Hepatocyte (in vitro differentiated cells): Measurements from ENCODE around the gene GARIN5B. TPM values are rescaled to one million over a fixed set of nuclear protein-coding genes. Genes with fewer than 3 reads are reported as not detected.

Source experiments
- DNase-seq: peaks from one replicate; pipeline ENCODE4 v3.0.0-alpha.2; 2016; ENCODE audit warnings: low spot score
- H2AFZ ChIP-seq: fragments of 200-600 bp; sonication (generic); 2 replicates; pipeline ENCODE4 v1.6.0; 2016; ENCODE audit warnings: antibody characterized with exemption, mild to moderate bottlenecking
- H3K27ac ChIP-seq: fragments of 200-600 bp; sonication (generic); 2 replicates; pipeline ENCODE4 v1.5.1; 2016; ENCODE audit warnings: mild to moderate bottlenecking
- H3K27me3 ChIP-seq: fragments of 200-600 bp; sonication (generic); 2 replicates; pipeline ENCODE4 v1.6.1; 2016
- H3K36me3 ChIP-seq: fragments of 200-600 bp; sonication (generic); replicated peaks from 2 replicates; pipeline ENCODE4 v1.5.1; 2016; ENCODE audit warnings: low read depth; ENCODE audit not compliant: insufficient read depth
- H3K4me1 ChIP-seq: fragments of 200-600 bp; sonication (generic); 2 replicates; pipeline ENCODE4 v1.5.1; 2016; ENCODE audit warnings: mild to moderate bottlenecking, moderate library complexity; ENCODE audit not compliant: insufficient read depth
- H3K4me2 ChIP-seq: fragments of 200-600 bp; sonication (generic); 2 replicates; pipeline ENCODE4 v1.6.0; 2016
- H3K4me3 ChIP-seq: fragments of 200-600 bp; sonication (generic); 2 replicates; pipeline ENCODE4 v1.5.1; 2016; ENCODE audit warnings: mild to moderate bottlenecking
- H3K79me2 ChIP-seq: fragments of 200-600 bp; sonication (generic); 2 replicates; pipeline ENCODE4 v1.6.0; 2017; ENCODE audit warnings: mild to moderate bottlenecking
- H3K9me2 ChIP-seq: fragments of 200-600 bp; sonication (generic); replicated peaks from 2 replicates; pipeline ENCODE4 v1.6.0; 2017; ENCODE audit warnings: mild to moderate bottlenecking; ENCODE audit not compliant: insufficient read depth
- H3K9me3 ChIP-seq: fragments of 200-600 bp; sonication (generic); 2 replicates; pipeline ENCODE4 v1.5.1; 2016; ENCODE audit warnings: low read depth, mild to moderate bottlenecking
- H4K20me1 ChIP-seq: fragments of 200-600 bp; sonication (generic); 2 replicates; pipeline ENCODE4 v1.6.0; 2016; ENCODE audit warnings: mild to moderate bottlenecking; ENCODE audit not compliant: insufficient read depth, poor library complexity, severe bottlenecking
- EZH2 ChIP-seq: fragments of 200-600 bp; sonication (generic); IDR thresholded peaks from 2 replicates; pipeline ENCODE4 v1.6.1; 2016; ENCODE audit warnings: antibody characterized with exemption, mild to moderate bottlenecking, borderline replicate concordance
- EZH2phosphoT487 ChIP-seq: fragments of 200-600 bp; sonication (generic); IDR thresholded peaks from one replicate; pipeline ENCODE4 v1.6.1; 2018; ENCODE audit warnings: antibody characterized with exemption, mild to moderate bottlenecking, low read depth, moderate library complexity; ENCODE audit not compliant: unreplicated experiment, severe bottlenecking
- whole genome bisulfite sequencing: methylation state at CpG from one replicate; pipeline ENCODE4 v1.1.6; 2016; ENCODE audit warnings: low lambda C conversion rate; ENCODE audit errors: missing lambda C conversion rate; 5-methylcytosine and 5-hydroxymethylcytosine counted together
- polyA plus RNA-seq: library from polyadenylated mRNA; unstranded; fragments of >200 nt; fragmentation: Nextera tagmentation; extraction: Ambion mirVana; gene quantifications from 2 replicates; pipeline ENCODE4 v1.2.1, GENCODE V29; 2016
- total RNA-seq: library from RNA; depleted of rRNA; stranded (reverse); fragments of >200 nt; gene quantifications from 2 replicates; pipeline ENCODE4 v1.2.3, GENCODE V29; 2014
- TF ChIP-seq, protein P1 (sequence below): fragments of 200-600 bp; sonication (generic); IDR thresholded peaks from 2 replicates; pipeline ENCODE4 v1.5.1; 2016; ENCODE audit warnings: antibody characterized with exemption, mild to moderate bottlenecking; ENCODE audit not compliant: poor library complexity

The GARIN5B gene
- total and polyA plus RNA-seq, 2 experiments from 2014 or later = 0.18 TPM; not detected in 1

DNA sequence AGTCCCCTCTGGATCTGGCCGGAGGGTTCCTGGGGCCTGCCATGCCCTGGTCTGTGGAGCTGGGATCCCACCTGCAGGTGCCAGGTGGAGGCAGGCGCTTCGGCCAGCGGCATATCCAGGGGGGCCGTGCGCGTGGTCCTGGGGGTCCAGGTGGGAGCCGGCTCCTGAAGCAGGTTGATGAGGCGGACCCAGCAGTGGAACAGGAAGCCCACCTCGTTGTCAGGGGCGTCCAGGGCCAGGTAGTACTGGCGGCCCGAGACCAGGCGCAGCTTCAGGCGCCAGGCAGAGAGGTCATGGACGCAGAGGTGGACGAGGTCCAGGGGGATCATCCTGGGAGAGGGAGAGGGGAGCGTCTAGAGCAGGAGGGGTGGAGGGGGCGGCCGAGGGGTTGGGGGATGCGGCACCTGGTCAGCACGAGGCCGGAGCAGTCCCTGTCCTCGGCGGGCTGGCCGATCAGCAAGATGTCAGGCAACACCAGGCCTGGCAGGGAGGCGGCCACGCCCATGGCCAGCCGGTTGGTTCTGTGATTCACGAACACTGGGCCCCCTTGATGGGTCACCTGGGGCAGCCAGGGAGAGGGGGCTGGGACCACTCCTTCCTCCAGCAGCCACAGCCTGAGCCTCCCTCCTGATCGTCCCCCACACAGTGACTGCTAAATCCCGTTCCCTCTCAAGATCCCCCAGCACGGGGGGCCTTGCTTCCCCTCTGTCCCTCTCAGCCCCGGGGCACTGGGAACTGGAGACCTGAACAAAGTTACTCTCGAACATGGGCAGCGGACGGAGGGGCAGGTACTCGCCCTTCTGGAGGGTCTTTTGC, 678 bp downstream of the GARIN5B start:
- 87% methylated on average over 20 of the region's 38 CpGs for WGBS
- Histone ChIP-seq H3K27ac (no peak overlapping the region), H3K36me3 (no peaks in the 10 kb centered on the region), H2AFZ (no peak overlapping the region), H3K9me3 (no peaks in the 10 kb centered on the region), H3K27me3 (peaks cover under 1% of the 10 kb centered on the region), H3K79me2 (no peaks in the 10 kb centered on the region), H3K4me1 (no peaks in the 10 kb centered on the region), H3K4me2 (no peak overlapping the region), H4K20me1 (no peaks in the 10 kb centered on the region), H3K9me2 (no peaks in the 10 kb centered on the region), H3K4me3 (no peak overlapping the region)
- no peak for DNase-seq
- no peak for TF ChIP-seq EZH2phosphoT487
- TF ChIP-seq EZH2 = no peak
- TF ChIP-seq, protein P1, sequence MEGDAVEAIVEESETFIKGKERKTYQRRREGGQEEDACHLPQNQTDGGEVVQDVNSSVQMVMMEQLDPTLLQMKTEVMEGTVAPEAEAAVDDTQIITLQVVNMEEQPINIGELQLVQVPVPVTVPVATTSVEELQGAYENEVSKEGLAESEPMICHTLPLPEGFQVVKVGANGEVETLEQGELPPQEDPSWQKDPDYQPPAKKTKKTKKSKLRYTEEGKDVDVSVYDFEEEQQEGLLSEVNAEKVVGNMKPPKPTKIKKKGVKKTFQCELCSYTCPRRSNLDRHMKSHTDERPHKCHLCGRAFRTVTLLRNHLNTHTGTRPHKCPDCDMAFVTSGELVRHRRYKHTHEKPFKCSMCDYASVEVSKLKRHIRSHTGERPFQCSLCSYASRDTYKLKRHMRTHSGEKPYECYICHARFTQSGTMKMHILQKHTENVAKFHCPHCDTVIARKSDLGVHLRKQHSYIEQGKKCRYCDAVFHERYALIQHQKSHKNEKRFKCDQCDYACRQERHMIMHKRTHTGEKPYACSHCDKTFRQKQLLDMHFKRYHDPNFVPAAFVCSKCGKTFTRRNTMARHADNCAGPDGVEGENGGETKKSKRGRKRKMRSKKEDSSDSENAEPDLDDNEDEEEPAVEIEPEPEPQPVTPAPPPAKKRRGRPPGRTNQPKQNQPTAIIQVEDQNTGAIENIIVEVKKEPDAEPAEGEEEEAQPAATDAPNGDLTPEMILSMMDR = no peak

DNA sequence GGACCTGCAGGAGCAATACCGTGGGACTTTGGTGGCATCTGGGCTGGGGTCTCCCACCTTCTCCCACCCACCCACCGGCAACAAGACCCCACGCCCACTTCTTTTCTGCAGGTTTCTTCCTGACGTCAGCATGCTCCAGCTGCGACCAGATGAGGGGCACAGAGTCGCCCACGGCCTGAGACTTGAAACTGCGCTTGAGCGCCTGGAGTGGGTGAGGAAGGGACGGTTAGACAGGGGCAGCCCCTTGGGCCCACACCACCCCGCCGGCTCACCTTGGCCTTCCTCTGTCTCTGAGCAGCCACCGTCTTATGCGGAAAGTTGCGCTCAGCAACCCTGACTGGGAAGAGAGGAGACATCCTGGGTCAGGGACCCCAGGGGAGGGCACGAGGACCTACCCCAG, 2.2 kb downstream of the GARIN5B start:
- no peak overlapping the region for H3K4me2 ChIP-seq
- H3K27me3 ChIP-seq = peaks cover 15% of the 10 kb centered on the region
- no peaks in the 10 kb centered on the region for H3K79me2 ChIP-seq
- DNase-seq = no peak
- H3K27ac ChIP-seq = no peak overlapping the region
- no peaks in the 10 kb centered on the region for H3K9me3 ChIP-seq
- no peak overlapping the region for H3K4me3 ChIP-seq
- TF ChIP-seq EZH2 (no peak), EZH2phosphoT487 (no peak)
- TF ChIP-seq, protein P1 = no peak
- H3K9me2 ChIP-seq = no peaks in the 10 kb centered on the region
- no peaks in the 10 kb centered on the region for H3K36me3 ChIP-seq
- H3K4me1 ChIP-seq = no peaks in the 10 kb centered on the region
- H2AFZ ChIP-seq = no peak overlapping the region
- no peaks in the 10 kb centered on the region for H4K20me1 ChIP-seq
- WGBS = 95% methylated on average over 15 of the region's 16 CpGs

DNA sequence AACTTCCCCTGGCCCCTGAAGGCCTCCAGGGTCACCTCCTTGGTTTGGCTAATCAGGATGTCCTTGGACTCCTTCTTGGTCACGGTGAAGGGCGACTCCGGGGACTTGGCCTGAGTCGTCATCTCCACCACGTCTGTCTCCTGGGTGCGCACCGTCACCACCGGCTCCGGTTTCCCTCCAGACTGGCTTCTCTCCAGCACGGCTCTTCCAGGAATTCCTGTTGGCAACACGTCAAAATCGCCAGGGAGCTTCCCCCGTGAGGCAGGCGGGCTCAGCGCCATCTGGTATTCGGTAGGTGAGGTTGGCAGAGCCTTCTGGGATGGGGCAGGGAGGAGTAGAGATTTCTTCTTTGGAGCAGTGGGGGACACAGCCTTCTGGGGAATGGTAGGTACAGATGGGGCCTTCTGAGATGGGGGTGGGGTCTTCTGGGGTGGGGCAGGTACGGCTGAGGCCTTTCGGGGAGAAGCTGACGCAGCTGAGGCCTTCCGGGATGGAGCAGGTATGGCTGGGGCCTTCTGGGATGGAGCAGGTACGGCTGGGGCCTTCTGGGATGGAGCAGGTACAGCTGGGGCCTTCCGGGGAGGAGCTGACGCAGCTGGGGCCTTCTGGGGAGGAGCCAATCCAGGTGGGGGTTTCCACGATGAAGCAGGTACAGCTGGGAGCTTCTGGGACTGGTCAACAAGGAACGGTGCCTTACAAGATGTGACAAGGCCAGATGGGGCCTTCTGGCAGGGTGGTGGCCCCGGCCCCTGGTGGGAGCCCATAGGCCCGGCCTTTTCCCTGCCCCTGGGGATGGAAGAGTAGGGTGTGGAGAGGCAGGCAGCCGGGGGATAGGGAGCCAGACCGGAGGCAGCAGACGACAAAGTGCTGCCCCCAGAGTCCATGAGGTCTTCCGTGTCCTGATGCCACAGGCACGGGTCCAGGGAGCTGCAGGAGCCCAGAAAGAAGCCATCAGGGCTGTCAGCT, 3.8 kb downstream of the GARIN5B start:
- Histone ChIP-seq H3K9me3 (no peaks in the 10 kb centered on the region), H3K4me1 (peaks cover 5% of the 10 kb centered on the region), H3K79me2 (no peaks in the 10 kb centered on the region), H3K36me3 (no peaks in the 10 kb centered on the region), H3K27me3 (peaks cover 29% of the 10 kb centered on the region), H3K4me3 (no peak overlapping the region), H3K4me2 (no peak overlapping the region), H3K27ac (no peak overlapping the region), H2AFZ (no peak overlapping the region), H3K9me2 (no peaks in the 10 kb centered on the region), H4K20me1 (no peaks in the 10 kb centered on the region)
- DNase-seq = no peak
- TF ChIP-seq EZH2phosphoT487 (no peak), EZH2 (no peak)
- TF ChIP-seq, protein P1 = no peak
- WGBS = 84% methylated on average over 32 of the region's 32 CpGs
